SIG-M5 treated with dmso at 0.1 percent for 504 hours (cell line): ENCODE results near the gene DISC1.
"Not testable (repeated sequence)": the region's sequence is repeated elsewhere in the genome, so short reads cannot be mapped to it uniquely, and the experiment has no call there.

ENCODE experiments used
- DNase-seq: peaks from one replicate; lab custom pipeline; 2025; ENCODE audit not compliant: unreplicated experiment; lab: John Stamatoyannopoulos, UW

DISC1 gene

DNA sequence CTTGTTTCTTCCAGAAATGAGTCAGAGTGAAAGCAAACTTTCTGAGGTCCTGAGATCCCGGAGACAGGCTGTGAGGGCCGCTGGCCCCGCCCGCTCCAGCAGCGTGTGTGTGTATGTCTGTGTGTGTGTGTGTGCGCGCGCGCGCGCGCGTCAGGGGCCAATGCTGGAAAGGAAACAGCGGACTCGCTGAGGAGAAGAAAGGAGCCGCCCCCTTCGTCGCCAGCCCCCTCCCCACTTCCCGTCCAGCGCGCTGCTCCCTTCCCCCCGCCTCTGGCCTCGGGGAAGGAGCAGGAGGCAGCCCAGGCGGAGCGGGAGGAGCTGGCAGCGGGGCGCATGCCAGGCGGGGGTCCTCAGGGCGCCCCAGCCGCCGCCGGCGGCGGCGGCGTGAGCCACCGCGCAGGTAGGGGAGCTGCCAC, at the start of gene DISC1:
DISC1 (plus strand) TSS at position 256 of the 416 bp plus-strand sequence; CDS start at position 334, 78 bp downstream.
- peak; percentile 95 for DNase-seq

DNA sequence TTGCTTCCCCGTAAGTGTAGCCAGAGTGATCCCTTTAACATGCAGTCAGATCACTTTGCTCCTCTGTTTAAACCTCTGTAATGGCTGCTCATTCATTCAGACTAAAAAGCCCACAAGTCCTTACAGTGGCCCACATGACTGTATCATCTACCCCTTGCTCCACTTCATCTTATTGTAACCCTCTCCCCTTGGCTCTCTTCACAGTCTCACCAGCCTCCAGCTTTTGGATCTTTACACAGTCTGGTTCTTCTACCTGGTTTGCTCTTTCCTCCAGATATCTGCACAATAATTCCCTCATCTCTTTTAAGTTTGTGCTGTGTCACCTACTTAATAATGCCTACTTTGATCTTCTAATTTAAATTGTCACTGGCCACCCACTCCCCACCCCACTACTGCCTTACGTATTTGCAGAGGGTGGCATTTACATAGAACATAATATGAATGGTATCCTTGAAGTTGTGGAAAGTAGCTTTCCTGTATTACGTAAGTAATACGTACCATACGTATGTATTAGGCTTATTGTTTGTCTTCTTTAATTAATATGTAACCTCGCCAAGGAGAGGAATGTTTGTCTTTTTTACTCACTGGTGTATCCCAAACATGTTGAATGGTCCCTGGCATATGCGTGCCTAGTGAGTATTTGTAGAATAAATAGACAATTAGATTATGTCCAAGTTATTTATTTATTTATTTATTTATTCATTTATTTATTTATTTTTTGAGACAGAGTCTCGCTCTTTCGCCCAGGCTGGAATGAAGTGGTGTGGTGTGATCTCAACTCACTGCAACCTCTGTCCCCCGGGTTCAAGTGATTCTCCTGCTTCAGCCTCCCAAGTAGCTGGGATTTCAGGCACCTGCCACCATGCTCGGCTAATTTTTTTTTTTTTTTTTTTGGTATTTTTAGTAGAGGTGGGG, 49.5 kb upstream of the DISC1 start:
- DNase-seq: no peak

DNA sequence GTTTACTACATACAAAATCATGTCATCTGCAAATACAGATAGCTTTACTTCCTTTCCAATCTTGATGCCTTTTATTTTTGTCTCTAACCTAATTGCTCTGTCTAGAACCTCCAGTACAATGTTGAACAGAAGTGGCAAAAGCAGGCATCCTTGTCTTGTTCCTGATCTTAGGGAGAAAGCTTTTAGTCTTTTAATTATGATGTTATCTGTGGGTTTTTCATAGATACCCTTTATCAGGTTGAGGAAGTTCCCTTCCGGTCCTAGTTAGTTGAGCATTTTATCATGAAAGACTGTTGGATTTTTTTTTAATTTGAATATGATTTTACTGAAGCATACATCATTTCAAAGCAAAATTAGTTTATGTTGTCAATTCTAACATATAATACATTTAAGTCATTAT, 45.7 kb upstream of the DISC1 start:
- no peak for DNase-seq

DNA sequence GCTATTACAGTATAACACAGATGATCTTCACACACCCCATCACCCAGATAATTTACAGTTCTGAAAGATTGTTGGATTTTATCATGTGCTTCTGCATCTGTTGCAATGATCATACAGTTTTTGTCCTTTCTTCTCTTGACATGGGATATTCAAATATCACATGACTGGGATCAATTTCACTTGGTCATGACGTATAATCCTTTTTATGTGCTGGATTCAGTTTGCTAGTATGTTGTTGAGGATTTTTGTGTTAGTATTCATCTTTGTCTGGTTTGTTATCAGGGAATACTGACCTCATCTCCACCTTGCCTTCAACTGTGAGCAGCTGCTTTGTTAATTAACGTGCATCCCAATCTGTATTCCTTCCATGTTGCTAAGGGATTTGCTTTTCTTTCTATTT, 44.7 kb upstream of the DISC1 start:
- no peak for DNase-seq

DNA sequence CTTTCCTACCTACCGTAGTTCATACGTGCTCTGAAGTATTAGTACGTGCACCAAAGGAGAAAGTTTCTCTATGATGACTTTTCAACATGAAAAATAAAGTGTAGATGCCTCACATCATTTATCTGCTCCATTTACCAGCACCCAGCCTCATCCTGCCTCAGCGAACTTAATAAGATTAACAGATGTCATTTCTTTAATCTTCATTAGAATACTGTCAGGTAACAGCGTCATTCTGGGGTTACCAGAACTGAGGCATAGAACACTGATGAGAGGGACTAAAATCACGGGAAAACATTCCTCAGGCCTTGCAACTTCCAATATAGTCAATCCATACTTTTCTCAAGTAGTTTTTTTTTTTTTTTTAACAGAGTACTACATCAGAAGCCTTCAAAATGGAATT, 43.2 kb upstream of the DISC1 start:
- no peak for DNase-seq

DNA sequence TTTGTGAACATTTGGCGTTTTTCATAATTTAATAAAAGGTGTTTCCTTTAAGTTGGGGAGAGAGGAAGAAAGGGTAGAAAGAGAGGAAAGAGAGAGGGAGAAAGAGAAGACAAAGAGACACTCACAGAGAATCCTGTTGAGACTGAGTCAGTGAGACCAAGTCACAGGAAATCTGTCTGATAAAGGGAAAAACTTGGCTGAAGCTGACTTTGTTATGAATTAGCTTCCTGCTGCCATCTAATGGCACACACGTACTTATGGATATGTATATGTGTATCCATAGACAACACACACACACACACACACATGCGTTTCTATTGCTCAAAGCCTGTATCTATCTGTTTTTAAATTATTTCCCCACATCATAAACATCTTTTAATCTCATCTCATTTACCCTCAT, 42.5 kb upstream of the DISC1 start:
- DNase-seq: peak; percentile 70

DNA sequence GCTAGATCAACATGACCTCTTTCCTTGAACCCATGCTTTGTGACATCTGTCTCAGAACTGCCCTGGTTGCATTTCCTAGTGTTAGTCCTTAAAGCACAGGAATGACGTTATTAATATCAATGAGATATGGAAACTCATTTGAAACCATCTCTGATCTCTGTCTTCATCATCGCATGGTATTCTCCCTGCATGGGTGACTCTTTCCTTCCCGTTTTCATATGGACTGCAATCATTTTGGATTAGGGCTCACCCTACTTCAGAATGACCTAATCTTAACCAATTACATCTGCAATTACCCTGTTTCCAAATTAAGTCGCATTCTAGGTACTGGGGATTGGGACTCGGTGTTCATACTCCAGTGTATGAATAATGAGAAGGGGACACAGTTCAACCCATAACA, 41.7 kb upstream of the DISC1 start:
- peak; percentile 36 for DNase-seq

DNA sequence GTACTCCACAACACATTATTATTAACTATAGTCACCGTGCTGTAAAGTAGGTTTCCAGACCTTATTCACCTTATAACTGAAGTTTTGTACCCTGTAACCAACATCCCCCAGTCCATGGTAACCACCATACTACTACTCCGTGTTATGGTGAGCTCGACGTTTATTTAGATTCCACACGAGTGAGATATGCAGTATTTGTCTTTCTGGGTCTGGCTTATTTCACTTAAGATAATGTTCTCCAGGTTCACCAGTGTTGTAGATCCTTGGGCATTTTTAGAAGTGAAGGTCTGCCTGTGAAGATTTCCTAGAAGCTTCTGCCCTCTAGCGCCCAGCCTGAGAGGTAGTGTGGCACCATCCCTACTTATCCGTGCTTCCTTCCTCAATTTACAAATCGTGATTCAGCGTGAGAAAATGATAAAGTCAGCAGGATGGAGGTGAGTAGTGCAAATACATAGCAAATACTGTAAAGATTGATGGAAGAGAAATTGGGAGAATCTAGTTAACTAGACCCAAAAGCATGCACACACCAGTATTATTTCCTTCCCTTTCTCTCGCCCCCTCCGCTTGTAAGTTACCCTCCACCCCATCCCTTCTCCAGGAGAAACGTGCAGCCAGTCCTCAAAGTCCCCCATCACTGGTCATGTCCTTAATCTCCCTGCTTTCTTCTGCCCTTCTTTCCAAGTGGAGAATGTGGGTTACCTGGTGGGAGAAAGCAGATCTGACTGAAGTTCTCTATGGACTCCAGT, 36.0 kb upstream of the DISC1 start:
- peak; percentile 88 for DNase-seq

DNA sequence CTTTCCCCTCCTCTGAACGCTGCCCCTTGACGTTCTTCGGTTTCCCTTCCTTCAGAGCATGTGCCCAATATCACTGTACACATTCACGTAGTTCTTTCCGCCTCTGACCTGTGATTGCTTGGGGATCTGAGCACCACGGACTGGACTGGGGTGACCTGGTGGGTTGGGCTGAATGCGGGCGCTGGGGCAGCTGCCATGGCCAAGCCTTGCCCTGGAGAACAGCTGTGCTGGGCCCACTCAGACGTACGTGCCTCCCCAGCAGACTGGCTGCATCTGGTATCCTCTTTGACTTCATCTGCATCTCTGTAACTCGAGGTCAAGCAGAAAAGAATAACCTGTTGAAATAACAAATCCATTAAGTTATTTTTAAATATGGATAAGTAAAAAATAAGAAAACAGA, 35.1 kb upstream of the DISC1 start:
- DNase-seq: no peak

DNA sequence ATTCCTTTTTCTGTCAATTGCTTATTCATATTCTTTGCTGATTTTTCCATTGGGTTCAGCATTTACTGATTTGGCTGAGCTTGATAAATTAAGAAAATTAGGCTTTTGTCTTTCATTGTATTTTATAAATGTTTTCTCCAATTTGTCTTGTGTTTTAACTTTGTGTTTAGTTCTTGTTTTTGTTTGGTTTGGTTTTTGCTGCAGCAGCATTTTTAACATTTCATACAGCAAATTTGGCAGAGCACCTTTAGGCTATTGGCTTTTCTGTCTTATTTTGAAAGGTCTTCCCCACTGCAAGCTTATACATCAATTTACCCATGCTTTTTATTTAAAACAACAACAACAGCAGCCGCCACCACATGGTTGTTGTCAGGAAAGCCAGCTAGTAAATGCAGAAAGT, 33.8 kb upstream of the DISC1 start:
- DNase-seq: no peak

DNA sequence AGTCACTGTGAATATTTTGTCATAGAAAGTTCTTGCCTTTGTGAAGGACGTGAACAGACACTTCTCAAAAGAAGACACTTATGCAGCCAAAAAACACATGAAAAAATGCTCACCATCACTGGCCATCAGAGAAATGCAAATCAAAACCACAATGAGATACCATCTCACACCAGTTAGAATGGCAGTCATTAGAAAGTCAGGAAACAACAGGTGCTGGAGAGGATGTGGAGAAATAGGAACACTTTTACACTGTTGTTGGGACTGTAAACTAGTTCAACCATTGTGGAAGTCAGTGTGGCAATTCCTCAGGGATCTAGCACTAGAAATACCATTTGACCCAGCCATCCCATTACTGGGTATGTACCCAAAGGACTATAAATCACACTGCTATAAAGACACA, 33.3 kb upstream of the DISC1 start:
- DNase-seq: not testable (repeated sequence)

DNA sequence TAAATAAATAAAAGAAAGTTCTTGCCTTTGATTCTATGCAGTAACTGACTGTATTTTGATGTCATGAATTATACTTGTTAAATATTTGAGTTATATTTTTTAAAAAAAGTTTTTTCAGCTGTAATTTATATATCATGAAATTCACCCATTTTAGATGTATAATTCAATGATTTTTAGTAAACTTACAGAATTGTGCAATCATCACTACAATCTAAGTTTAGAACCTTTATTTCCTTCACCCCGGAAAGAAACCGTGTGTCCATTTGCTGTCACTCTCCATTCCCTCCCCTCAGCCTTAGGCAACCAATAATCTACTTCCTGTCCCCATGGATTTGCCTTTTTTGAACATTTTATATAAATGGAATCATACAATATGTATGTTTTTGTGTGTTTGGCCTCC, 32.5 kb upstream of the DISC1 start:
- no peak for DNase-seq

DNA sequence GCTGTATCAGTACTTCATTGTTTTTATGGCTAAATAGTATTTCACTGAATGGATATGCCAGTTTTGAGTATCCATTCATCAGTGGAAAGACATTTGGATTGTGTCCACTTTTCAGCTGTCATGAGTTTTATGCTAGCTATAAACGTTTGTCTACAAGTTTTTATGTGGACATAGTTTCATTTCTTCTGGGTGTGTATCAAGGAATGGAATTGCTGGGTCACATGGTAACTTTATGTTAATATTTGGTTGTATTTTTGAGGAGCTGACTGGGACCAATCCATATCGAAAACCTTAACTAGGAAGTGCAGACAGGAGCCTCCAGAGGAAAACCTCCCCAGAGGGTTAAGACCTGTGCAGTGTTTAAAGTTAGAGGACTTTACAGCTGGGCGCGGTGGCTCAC, 31.8 kb upstream of the DISC1 start:
- no peak for DNase-seq

DNA sequence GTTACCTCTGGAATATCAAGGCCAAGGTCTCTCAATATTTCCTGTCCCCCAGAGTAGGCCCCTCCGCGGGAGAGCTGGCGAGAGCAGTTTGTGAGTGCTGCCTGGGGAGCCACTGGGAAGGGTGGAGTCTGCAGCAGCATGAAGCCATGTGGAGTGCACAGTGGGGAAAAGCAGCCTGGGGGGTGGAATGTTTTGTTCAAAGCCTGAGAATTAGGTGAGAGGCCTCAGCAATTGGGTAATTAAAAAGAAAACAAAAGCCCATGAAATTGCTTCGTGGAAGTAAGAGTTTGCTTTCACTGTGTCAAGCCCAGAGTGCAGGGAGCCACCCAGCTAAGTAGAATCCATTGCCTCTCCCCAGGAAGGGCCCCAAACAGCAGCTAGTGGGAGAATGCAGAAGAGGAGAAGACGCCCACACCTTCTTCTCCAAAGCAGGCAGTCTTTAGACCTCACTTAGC, 30.2 kb upstream of the DISC1 start:
- no peak for DNase-seq

DNA sequence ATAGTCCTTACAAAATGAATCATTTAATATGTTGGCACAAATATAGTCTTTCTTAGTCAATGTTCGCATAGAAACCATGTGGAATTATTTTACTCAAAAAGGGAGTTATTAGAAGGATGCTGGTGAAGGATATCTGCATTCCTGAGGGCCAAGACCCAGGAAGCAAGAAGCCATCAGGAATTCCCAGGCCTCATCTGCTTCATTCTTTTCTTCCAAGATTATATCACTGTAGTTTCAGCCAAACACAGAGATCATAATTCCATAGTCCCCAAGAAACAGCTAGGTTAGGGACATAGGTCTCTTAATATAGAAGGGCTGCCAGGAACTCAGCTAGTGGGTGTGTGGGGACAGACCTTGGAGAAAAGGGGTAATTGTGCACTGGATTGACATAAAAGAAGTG, 28.6 kb upstream of the DISC1 start:
- no peak for DNase-seq

DNA sequence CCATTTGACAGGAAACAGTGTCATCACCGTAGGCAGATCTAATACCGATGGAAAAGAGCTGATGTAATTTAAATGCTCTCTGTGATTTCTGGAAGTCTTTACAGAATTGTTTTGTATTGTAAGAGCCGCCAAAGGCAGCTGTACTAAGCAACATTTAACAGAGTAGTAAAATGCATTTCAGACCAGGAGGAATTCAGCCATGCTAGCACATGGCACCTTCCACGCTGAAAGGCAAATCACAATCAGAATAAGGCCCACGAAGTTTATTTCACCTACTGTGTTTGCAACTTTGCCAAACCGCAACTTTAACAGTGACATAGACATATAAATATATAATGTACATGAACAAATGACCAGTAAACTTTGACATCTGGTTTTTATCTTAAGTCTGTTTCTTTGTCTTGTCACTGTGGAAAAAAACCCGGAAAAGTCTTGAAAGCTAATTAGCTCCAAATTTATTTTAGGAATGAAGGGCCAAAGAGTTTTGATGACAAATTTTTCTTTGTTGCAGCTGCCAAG, 26.1 kb upstream of the DISC1 start:
- no peak for DNase-seq

DNA sequence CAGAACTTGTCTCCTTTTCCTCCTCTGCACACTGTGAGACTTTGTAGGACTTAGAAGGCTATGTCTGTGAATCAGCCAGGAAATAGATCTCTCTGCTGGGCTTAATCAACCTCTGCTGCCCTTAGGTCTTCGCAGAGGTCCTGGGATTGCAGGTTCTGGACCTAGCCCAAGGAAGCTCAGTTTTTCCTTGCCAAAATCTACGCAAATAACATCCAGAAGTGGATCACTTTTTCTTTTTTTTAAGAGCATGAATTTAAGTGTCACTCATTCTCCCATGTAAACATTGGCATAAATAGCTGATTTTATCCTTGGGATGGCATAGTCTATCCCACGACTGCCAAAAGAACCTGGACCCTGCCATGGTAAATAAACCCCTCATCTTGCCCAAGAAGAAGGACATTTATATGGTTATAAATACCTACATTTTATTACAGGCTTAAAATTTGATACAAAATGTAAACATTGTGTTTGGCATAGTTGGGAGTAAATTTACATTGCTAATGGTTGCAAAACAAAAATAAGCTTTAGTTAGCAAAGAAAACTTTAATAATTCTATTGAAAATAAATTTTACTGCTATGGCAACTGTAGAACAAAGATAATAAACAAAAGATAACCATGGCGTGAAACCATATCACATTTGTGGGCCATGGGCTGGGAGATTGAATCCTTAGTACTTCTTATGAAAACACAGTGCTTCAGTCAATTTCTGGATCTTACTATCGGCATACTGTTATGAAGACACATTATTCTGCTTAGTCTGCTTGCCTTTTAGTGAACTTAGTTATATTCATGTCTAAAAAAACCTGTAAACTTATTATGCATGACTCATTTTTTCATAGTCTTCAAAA, 24.5 kb upstream of the DISC1 start:
- DNase-seq: no peak

DNA sequence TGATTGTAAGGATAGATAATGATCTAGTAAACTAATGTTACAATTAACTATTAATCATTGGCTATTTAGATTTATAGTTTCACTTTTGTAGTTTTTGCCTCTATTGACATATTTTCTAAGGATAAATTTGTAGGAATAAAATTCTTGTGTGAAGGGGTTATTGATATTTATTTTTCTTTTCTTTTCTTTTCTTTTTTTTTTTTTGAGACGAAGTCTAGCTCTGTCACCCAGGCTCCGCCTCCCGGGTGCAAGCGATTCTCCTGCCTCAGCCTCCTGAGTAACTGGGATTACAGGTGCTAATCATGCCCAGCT, 24.0 kb upstream of the DISC1 start:
- no peak for DNase-seq

DNA sequence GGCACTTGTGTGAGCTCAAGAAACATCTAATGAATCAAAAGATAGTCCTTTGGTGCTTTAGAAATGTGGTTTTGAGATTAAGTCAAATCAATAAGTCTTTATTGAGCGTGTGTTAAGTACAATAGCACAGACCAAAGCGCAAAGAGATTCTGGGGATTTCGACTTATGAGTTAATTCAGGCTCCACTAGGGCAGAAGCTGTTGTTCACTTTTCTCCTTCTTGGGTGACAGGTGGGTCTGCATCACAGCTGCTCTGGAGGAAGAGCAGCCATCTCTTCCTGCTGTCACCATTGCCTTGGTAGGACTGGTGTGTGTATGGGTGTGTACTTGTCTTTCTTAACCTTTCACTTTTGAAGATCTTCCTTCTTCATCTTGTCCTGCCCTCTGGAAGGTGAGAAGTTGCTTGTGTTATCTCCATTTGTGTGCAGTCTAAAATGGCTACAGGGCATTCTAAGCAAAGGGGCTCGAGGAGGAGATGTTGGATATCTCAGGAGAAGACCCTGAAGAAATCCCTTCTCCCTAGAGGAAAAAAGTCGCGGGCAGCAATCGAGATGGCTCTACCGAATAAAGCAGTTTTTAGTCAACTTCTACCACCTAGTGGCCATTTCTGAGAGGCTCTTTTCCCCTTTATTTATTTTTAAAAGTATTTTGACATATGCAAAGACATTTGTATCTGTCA, 22.9 kb upstream of the DISC1 start:
- DNase-seq: peak; percentile 92

DNA sequence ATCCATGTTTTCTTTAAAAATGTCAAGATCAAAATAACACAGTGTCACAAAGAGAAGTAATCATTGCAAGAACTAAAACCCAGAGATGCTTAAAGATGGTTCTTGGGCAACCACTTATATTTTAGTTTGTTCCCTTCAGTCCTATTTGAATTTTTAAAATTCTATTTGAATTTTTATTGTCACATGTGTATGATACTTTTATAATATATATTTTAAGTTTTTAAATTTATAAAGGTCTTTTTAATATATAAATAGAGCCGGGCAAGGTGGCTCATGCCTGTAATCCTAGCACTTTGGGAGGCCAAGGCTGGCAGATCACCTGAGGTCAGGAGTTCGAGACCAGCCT, 22.3 kb upstream of the DISC1 start:
- no peak for DNase-seq
